ENCODE measurements around the gene ATL2.
A peak's percentile ranks its signal among the peaks of the same experiment; 100 is the strongest.
"Not testable (repeated sequence)": the region's sequence is repeated elsewhere in the genome, so short reads cannot be mapped to it uniquely, and the experiment has no call there.

The ATL2 gene

DNA sequence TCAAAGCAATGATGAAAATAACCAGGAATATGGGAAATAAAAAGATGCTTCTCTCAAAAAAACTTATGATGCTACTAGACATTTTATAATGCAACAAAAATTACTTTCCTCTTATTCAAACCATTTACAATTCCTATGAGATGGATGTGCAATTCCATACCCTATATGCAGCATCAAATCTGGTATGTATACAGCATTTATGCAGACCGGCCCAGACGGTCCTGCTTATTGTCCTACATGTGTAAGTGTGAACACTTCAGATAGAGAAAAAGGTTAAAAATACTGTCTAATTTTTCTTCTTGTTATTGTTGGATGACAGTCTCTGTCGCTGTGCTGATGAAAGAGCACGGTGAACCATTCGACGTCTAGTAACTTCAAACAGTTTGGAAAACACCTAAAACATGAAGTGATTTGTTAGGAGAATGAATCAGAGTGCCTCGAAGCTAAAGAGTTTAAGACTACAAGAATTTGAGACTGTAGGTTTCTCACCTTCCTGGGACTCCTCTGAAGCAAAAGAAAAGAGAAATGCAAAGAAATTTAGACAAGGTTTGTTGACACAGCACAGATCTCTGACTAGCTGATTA lies 80.8 kb downstream of the ATL2 start:
- H3K27me3 ChIP-seq (ENCODE audit: control insufficient read depth, insufficient read depth, low read length) = no peaks in the 10 kb centered on the region
- no peak overlapping the region for H3K9ac ChIP-seq (ENCODE audit: low read depth, low read length)
- H3K36me3 ChIP-seq (ENCODE audit: control insufficient read depth, insufficient read depth, low read length) = peaks cover 56% of the 10 kb centered on the region
- H3K4me3 ChIP-seq (ENCODE audit: low read depth, low read length) = no peak overlapping the region
- peaks cover 18% of the 10 kb centered on the region for H3K4me1 ChIP-seq (ENCODE audit: control insufficient read depth, insufficient read depth, low read length)
- H3K27ac ChIP-seq (ENCODE audit: low read depth, low read length) = no peak overlapping the region
- H3K9me3 ChIP-seq (ENCODE audit: control insufficient read depth, insufficient read depth, low read length) = no peaks in the 10 kb centered on the region

DNA sequence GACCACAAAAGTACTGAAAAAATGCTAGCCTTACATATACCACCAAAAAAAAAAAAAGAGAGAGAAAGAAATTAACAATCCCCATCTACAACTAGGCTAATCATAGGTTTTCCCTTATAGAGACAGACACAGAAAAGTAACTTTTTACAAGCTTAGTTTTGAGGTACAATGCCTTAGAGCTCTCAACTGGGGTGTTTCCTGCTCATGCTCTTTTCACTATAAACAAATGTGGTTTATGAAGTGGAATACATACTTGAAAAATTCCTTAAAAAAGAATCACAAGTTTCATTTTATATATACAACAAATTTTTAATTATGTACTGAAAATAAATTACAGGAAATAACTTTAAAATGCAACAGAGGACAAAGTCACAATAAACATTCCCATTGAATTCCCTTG lies 82.5 kb downstream of the ATL2 start:
- Histone ChIP-seq H3K27ac (ENCODE audit: low read depth, low read length) (no peak overlapping the region), H3K4me3 (ENCODE audit: low read depth, low read length) (no peak overlapping the region), H3K27me3 (ENCODE audit: control insufficient read depth, insufficient read depth, low read length) (no peaks in the 10 kb centered on the region), H3K9me3 (ENCODE audit: control insufficient read depth, insufficient read depth, low read length) (no peaks in the 10 kb centered on the region), H3K36me3 (ENCODE audit: control insufficient read depth, insufficient read depth, low read length) (peaks cover 46% of the 10 kb centered on the region), H3K9ac (ENCODE audit: low read depth, low read length) (no peak overlapping the region), H3K4me1 (ENCODE audit: control insufficient read depth, insufficient read depth, low read length) (peaks cover 16% of the 10 kb centered on the region)

DNA sequence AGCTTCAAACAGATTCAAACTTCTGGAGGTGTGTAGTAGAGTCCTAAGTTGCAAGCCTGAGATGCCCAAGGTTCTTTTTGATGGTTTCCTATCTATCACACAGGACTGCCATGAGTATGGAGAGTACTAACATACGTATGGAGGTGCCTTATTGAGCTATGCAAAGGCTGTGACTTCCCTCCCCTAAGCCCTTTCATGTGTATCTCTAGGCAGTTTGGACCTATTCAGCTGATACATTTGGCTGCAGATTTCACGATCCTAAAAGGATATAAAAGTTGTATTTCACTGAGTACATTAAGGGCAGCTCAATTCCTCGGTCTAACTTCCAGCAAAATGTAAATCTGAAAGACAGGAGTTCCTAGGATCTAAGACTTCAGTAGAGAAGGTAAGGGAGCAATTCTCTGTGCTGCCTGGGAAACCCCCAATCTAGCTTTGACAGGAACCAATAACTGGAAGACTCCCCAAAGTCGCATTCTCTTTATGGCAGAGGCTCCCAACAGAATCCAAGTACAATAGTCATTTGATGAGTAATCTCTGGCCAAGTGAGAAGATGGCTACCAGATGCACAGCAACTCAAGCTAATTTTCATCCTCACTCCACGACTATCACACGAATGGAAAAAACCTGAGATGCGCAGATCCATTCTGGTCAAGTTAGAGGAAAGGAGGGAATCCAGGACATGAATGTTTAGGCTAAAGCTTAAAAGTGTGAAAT lies 83.8 kb downstream of the ATL2 start:
- no peak overlapping the region for H3K27ac ChIP-seq (ENCODE audit: low read depth, low read length)
- peaks cover 33% of the 10 kb centered on the region for H3K36me3 ChIP-seq (ENCODE audit: control insufficient read depth, insufficient read depth, low read length)
- no peak overlapping the region for H3K4me3 ChIP-seq (ENCODE audit: low read depth, low read length)

DNA sequence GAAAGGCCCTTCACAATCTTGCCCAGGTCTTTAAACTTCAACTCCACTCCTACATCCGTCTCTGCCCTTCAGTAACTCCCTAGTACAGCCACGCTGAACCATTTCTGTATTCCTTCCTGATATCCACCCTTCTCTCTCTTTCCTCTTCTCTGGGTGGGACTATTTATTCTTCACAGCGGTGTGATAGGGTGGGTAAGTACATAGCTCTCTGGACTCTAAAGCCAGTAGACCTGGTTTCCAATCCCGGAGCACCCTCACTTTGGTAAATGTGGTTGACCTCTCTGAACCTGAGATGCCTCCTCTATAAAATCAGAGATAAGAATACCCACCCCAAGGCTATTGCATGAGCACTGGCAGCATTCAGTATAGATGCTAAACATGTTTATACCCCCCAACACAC lies 86.7 kb downstream of the ATL2 start:
- no peaks in the 10 kb centered on the region for H3K9me3 ChIP-seq (ENCODE audit: control insufficient read depth, insufficient read depth, low read length)
- no peak overlapping the region for H3K4me3 ChIP-seq (ENCODE audit: low read depth, low read length)
- H3K36me3 ChIP-seq (ENCODE audit: control insufficient read depth, insufficient read depth, low read length) = peaks cover 3% of the 10 kb centered on the region
- H3K27me3 ChIP-seq (ENCODE audit: control insufficient read depth, insufficient read depth, low read length) = no peaks in the 10 kb centered on the region
- H3K27ac ChIP-seq (ENCODE audit: low read depth, low read length) = no peak overlapping the region
- H3K9ac ChIP-seq (ENCODE audit: low read depth, low read length) = no peak overlapping the region
- peaks cover 3% of the 10 kb centered on the region; the same call in 1 of the 2 replicates for H3K4me1 ChIP-seq (ENCODE audit: control insufficient read depth, insufficient read depth, low read length)

More for the DNA sequence above, 83.8 kb downstream of the ATL2 start:
- H3K9me3 ChIP-seq (ENCODE audit: control insufficient read depth, insufficient read depth, low read length) = no peaks in the 10 kb centered on the region
- H3K4me1 ChIP-seq (ENCODE audit: control insufficient read depth, insufficient read depth, low read length) = peaks cover 16% of the 10 kb centered on the region
- no peak overlapping the region for H3K9ac ChIP-seq (ENCODE audit: low read depth, low read length)
- no peaks in the 10 kb centered on the region for H3K27me3 ChIP-seq (ENCODE audit: control insufficient read depth, insufficient read depth, low read length)

DNA sequence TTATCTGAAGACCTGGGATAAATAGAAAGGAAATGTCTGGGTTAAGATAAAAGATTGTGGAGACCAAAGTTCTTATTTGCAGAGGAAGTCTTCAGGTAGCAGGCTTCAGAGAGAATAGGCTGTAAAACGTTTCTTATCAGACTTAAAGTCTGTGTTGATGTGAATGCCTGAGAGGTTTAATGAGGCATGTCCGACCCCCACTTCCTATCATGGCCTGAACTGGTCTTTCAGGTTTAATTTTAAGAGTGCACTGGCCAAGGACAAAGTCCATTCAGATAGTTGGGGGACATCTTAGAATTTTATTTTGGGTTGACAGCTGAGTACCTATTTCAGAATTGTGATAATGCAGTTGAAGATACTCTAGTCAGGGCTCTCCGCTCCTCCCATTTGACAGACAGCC lies 92.1 kb downstream of the ATL2 start:
- Histone ChIP-seq H3K36me3 (ENCODE audit: control insufficient read depth, insufficient read depth, low read length) (no peaks in the 10 kb centered on the region), H3K9ac (ENCODE audit: low read depth, low read length) (no peak overlapping the region), H3K4me3 (ENCODE audit: low read depth, low read length) (no peak overlapping the region), H3K9me3 (ENCODE audit: control insufficient read depth, insufficient read depth, low read length) (no peaks in the 10 kb centered on the region), H3K4me1 (ENCODE audit: control insufficient read depth, insufficient read depth, low read length) (no peaks in the 10 kb centered on the region; the same call in 1 of the 2 replicates), H3K27ac (ENCODE audit: low read depth, low read length) (no peak overlapping the region), H3K27me3 (ENCODE audit: control insufficient read depth, insufficient read depth, low read length) (no peaks in the 10 kb centered on the region)

DNA sequence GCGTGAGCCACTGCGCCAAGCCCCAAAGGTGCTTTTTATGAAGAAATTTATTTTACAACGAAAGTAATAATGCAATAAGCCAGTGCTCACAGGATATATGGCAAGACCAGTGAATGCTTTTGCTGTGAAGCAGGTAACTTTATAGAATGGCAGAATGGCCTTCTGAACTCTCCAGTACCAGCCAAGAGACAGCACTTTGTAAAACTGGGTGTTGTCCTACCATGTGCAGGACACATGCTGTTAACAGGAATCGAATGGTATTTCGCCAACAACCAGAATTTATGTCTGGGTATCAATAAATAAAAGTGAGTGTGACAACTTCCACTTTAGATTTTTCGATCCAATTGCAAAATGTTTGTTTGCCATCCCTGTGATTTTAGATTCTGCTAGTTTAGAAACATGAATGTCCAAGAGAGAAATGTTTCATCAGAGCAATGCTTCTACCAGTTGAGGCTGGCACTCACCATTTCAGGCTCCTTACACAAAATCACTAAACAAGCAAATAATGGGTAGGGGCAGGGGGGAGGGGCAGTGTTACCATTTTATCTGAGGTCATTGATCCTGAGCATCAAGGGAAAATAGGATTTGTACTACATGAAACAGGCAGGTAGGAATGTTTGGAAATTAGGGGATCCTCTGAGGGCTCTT lies 95.9 kb downstream of the ATL2 start:
- no peaks in the 10 kb centered on the region for H3K36me3 ChIP-seq (ENCODE audit: control insufficient read depth, insufficient read depth, low read length)

DNA sequence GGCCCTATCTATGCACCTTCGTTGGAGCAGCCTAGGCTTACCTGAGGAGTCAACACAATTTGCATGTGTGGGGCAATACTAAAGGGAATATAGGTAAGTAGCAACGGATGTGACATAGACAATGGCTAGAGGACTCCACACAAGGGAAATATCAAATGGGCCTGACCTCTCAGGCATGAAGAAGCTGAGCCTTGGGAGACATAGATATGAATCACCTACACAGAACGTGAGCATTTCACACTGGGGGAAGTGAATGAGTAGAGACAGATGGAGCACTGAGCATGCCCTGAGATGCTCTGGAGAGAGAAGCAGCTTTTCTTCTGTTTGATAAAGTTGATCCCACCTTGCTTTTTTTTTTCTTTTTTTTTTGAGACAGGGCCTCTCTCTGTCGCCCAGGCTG lies 97.9 kb downstream of the ATL2 start:
- Histone ChIP-seq H3K27ac (ENCODE audit: low read depth, low read length) (no peak overlapping the region), H3K9ac (ENCODE audit: low read depth, low read length) (no peak overlapping the region), H3K4me3 (ENCODE audit: low read depth, low read length) (no peak overlapping the region), H3K4me1 (ENCODE audit: control insufficient read depth, insufficient read depth, low read length) (peaks cover 32% of the 10 kb centered on the region), H3K27me3 (ENCODE audit: control insufficient read depth, insufficient read depth, low read length) (peaks cover 15% of the 10 kb centered on the region), H3K36me3 (ENCODE audit: control insufficient read depth, insufficient read depth, low read length) (no peaks in the 10 kb centered on the region), H3K9me3 (ENCODE audit: control insufficient read depth, insufficient read depth, low read length) (no peaks in the 10 kb centered on the region)

More for the DNA sequence above, 95.9 kb downstream of the ATL2 start:
- Histone ChIP-seq H3K27me3 (ENCODE audit: control insufficient read depth, insufficient read depth, low read length) (peaks cover 15% of the 10 kb centered on the region), H3K4me1 (ENCODE audit: control insufficient read depth, insufficient read depth, low read length) (peaks cover 25% of the 10 kb centered on the region), H3K4me3 (ENCODE audit: low read depth, low read length) (no peak overlapping the region), H3K9me3 (ENCODE audit: control insufficient read depth, insufficient read depth, low read length) (no peaks in the 10 kb centered on the region), H3K27ac (ENCODE audit: low read depth, low read length) (no peak overlapping the region), H3K9ac (ENCODE audit: low read depth, low read length) (no peak overlapping the region)

DNA sequence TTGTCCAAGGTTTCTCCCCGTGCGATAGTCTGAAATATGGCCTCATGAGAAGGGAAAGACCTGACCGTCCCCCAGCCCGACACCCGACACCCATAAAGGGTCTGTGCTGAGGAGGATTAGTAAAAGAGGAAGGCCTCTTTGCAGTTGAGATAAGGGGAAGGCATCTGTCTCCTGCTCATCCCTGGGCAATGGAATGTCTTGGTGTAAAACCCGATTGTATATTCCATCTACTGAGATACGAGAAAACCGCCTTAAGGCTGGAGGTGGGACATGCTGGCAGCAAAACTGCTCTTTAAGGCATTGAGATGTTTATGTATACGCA lies 99.0 kb downstream of the ATL2 start:
- Histone ChIP-seq H3K4me3 (ENCODE audit: low read depth, low read length) (peak overlapping the region; percentile 45), H3K27me3 (ENCODE audit: control insufficient read depth, insufficient read depth, low read length) (peaks cover 15% of the 10 kb centered on the region), H3K4me1 (ENCODE audit: control insufficient read depth, insufficient read depth, low read length) (peaks cover 41% of the 10 kb centered on the region), H3K27ac (ENCODE audit: low read depth, low read length) (peak overlapping the region; percentile 83), H3K9ac (ENCODE audit: low read depth, low read length) (peak overlapping the region; percentile 57)
- not testable (repeated sequence) for H3K9me3 ChIP-seq (ENCODE audit: control insufficient read depth, insufficient read depth, low read length); H3K36me3 ChIP-seq (ENCODE audit: control insufficient read depth, insufficient read depth, low read length)

DNA sequence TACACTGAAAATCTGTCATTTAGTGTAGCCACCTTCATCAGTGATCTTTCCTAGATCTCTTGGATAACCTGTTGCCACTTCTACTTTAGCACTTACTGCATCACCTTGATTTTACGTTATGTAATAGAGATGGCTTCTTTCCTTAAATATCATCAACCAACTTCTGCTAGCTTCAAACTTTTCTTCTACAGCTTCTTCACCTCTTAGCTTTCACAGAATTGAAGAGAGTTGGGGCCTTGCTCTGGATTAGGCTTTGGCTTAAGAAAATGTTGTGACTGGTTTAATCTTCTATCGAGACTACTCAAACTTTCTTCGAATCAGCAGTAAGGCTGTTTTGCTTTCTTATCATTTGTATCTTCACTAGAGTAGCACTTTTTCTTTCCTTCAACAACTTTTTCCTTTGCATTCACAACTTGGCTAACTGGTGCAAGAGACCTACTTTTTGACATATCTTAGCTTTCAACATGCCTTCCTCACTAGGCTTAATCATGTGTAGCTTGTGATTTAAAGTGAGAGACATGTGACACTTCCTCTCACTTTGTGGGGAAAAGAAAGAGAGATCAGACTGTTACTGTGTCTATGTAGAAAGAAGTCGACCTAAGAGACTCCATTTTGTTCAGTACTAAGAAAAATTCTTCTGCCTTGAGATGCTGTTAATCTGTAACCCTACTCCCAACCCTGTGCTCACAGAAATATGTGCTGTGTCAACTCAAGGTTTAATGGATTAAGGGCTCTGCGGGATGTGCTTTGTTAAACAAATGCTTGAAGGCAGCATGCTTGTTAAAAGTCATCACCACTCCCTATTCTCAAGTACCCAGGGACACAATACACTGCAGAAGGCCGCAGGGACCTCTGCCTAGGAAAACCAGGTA lies 99.6 kb downstream of the ATL2 start:
- H3K27me3 ChIP-seq (ENCODE audit: control insufficient read depth, insufficient read depth, low read length) = peaks cover 15% of the 10 kb centered on the region
- H3K27ac ChIP-seq (ENCODE audit: low read depth, low read length) = peak overlapping the region; percentile 83
- H3K36me3 ChIP-seq (ENCODE audit: control insufficient read depth, insufficient read depth, low read length) = no peaks in the 10 kb centered on the region
- peak overlapping the region; percentile 45 for H3K4me3 ChIP-seq (ENCODE audit: low read depth, low read length)
- H3K4me1 ChIP-seq (ENCODE audit: control insufficient read depth, insufficient read depth, low read length) = peaks cover 41% of the 10 kb centered on the region
- peak overlapping the region; percentile 57 for H3K9ac ChIP-seq (ENCODE audit: low read depth, low read length)
- H3K9me3 ChIP-seq (ENCODE audit: control insufficient read depth, insufficient read depth, low read length) = no peaks in the 10 kb centered on the region

DNA sequence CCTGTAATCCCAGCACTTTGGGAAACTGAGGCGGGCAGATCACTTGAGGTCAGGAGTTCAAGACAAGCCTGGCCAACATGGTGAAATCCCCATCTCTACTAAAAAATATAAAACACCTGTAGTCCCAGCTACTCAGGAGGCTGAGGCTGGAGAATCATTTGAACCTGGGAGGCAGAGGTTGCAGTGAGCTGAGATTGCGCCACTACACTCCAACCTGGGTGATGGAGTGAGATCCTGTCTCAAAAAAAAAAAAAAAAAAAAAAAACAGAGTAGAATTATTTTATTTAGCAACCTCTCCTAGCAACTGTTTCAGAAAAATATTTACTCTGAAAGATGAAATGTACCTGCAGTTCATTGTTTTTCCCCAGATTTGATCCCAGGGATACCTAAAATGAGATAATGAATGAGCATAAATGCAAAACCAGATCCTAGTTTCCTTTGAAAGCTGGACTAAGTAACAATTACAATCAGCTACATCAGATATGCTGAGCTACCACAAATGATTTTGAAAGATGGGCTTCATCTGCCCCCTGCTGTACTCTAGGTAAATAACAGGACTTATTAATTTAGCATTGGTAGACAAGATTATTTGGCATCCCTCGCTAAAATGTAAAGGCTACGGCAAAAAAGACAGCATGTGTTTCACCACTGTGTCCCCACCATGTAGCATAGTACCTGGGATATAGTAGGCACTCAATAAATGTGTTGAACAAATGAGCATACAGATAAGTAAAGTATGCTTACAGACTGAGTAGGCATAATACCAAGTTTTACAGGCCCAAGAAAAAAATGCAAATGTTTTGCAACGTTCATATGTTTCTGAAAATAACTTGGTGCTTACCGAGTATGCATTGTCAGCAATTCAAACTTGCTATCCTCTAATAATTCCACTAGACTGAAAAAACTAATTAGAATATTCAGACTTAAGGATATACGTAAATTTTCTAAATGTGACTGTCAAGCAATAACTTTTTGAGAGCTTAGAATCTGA lies 102.5 kb downstream of the ATL2 start:
- Histone ChIP-seq H3K27me3 (ENCODE audit: control insufficient read depth, insufficient read depth, low read length) (peaks cover 15% of the 10 kb centered on the region), H3K4me1 (ENCODE audit: control insufficient read depth, insufficient read depth, low read length) (peaks cover 40% of the 10 kb centered on the region), H3K9me3 (ENCODE audit: control insufficient read depth, insufficient read depth, low read length) (no peaks in the 10 kb centered on the region), H3K4me3 (ENCODE audit: low read depth, low read length) (no peak overlapping the region), H3K36me3 (ENCODE audit: control insufficient read depth, insufficient read depth, low read length) (no peaks in the 10 kb centered on the region), H3K9ac (ENCODE audit: low read depth, low read length) (no peak overlapping the region), H3K27ac (ENCODE audit: low read depth, low read length) (no peak overlapping the region)

All from HUES48 (cell line).